Motor neuron (in vitro differentiated cells): Measurements from ENCODE around the gene RECQL5. TPM values are rescaled to one million over a fixed set of nuclear protein-coding genes. Genes with fewer than 3 reads are reported as not detected.

ENCODE experiments used
- ATAC-seq, 8 experiments: fragments of 200-7000 bp; cut with Tn5 transposase; replicated peaks in 6 of 8; 2 replicates each; pipeline ENCODE4 v1.8.0; 2021; ENCODE audit warnings: mild to moderate bottlenecking in 8 of 8, moderate library complexity in 8 of 8
- H3K27ac ChIP-seq, 2 donors: fragments of 250-450 bp; sonication (Bioruptor Pico); 2 replicates each; pipeline ENCODE4 v1.9.0; 2021; ENCODE audit warnings: antibody characterized with exemption in 2 of 2, mild to moderate bottlenecking in 2 of 2, moderate library complexity in 1 of 2
- H3K4me1 ChIP-seq, 2 donors: fragments of 250-450 bp; sonication (Bioruptor Pico); replicated peaks in 1 of 2; 2 replicates each; pipeline ENCODE4 v1.6.1; 2021; ENCODE audit warnings: antibody characterized with exemption in 2 of 2, mild to moderate bottlenecking in 2 of 2, moderate library complexity in 1 of 2
- H3K4me3 ChIP-seq, 5 donors: fragments of 250-450 bp; sonication (Bioruptor Pico); 2 replicates each; pipeline ENCODE4 v1.9.0; 2021; ENCODE audit warnings: antibody characterized with exemption in 5 of 5, mild to moderate bottlenecking in 5 of 5, moderate library complexity in 4 of 5
- WGBS, 10 experiments: fragments of 450-650 bp; shearing (Covaris generic); methylation state at CpG; one replicate each; pipeline ENCODE4 v1.0.0; 2022; 5-methylcytosine and 5-hydroxymethylcytosine counted together
- in situ Hi-C, 9 experiments: fragments of 400-800 bp; cut with MboI; loops; one replicate each; pipeline ENCODE4 v1.15.0; 2021; ENCODE audit warnings: low sequenced_read_pairs in 9 of 9, low pct_unique_long_range_greater_than_20kb in 2 of 9; ENCODE audit not compliant: unreplicated experiment in 9 of 9
- total RNA-seq, 8 experiments: library from RNA; unstranded; fragments of 300-600 nt; gene quantifications; 2 replicates each; pipeline versions ENCODE4 v1.2.3 to v1.2.4, GENCODE V29; 2022

The RECQL5 gene
- total RNA-seq, 8 experiments from 2014 or later, result 12.6 to 58.3 (median 22.8) TPM

DNA sequence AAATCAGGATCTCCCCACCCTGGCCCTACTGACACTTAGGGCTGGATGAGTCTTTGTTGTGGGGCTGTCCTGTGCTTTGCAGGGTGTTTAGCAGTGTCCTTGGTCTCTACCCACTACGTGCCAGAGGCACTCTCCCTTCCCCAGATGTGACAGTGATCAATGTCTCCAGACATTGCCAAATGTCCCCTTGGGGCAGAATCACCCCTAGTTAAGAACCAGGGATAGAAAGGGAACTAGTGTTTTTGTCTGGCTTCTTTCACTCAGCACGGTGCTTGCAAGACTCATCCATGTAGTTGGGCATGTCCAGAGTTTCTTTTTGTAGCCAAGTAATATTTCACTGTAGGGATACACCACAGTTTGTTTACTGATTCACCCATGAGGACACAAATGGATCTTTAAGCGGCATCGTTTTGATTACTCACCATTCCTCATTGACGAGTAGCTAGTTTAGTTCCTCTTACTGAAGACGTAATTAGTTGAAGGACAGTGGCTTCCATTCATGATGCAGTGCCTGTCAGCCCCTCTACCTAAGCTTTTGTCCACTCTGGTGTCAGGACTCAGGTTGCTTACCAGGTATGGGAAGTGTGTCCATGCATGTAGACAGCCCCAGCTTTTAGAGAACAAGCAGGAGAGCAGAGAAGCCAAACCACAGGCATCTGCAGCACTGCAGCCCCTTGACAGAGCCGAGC lies 28.3 kb upstream of the RECQL5 start:
- Histone ChIP-seq H3K4me1 (peaks cover 2 to 12% of the 10 kb centered on the region in 2 donors), H3K4me3 (no peak overlapping the region), H3K27ac (no peak overlapping the region)
- in situ Hi-C loops, result no loop called here
- ATAC-seq, result no peak
- 17 to 100% (median 85%) methylated on average over 1 to 6 of the region's 7 CpGs; no CpG with 5 or more reads in 1 of the 10 experiments for WGBS, 10 experiments

DNA sequence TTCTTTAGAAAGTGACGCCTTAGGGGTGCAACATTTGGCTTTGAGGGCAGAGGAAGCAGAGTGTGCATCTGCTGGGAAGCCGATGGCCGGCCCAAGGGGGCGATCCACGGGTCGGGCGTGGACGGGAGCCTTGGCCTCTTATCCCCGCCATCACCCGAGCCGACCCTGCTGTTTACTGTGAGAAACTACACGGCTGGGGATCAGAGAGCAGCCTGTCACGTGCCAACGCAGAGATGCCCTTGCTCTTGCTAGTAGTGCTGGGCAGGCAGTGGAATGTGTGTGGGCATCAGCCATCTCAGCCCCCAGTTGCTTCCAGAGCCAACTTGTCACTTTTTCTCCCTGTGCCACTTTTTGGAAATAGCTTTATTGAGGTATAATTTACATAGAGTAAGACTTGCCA lies 27.6 kb upstream of the RECQL5 start:
- ATAC-seq, result no peak
- WGBS, 10 experiments, result 40 to 93% (median 82%) methylated on average over 1 to 9 of the region's 14 CpGs; no CpG with 5 or more reads in 5 of the 10 experiments
- in situ Hi-C loops, result no loop called here
- Histone ChIP-seq H3K27ac (no peak overlapping the region), H3K4me1 (peaks cover 2 to 12% of the 10 kb centered on the region in 2 donors), H3K4me3 (no peak overlapping the region)

- peaks cover 2 to 12% of the 10 kb centered on the region in 2 donors for H3K4me1 ChIP-seq
- 10 to 73% (median 36%) methylated on average over 1 to 10 of the region's 19 CpGs; no CpG with 5 or more reads in 2 of the 10 experiments for WGBS, 10 experiments
- peak; percentile 62 to 96 (median 79) for ATAC-seq
- in situ Hi-C loops, result no loop called here
- H3K4me3 ChIP-seq, result no peak overlapping the region
- no peak overlapping the region for H3K27ac ChIP-seq
Measured at GRCh38 chr17:75693500-75694481, 26.8 kb upstream of the RECQL5 start.

- no peak for ATAC-seq
- H3K27ac ChIP-seq, result no peak overlapping the region
Measured at GRCh38 chr17:75692976-75693375, 26.0 kb upstream of the RECQL5 start.

GRCh38 chr17:75691801-75692626 lies 25.1 kb upstream of the RECQL5 start:
- WGBS, 10 experiments, result 25 to 100% (median 77%) methylated on average over 1 to 12 of the region's 14 CpGs; no CpG with 5 or more reads in 2 of the 10 experiments
- Histone ChIP-seq H3K27ac (no peak overlapping the region), H3K4me1 (peaks cover 2 to 12% of the 10 kb centered on the region in 2 donors), H3K4me3 (no peak overlapping the region)
- in situ Hi-C loops, result no loop called here
- peak in 5 of 8 experiments; percentile 68 to 76 (median 72) for ATAC-seq

More at GRCh38 chr17:75692976-75693375, 26.0 kb upstream of the RECQL5 start:
- peaks cover 2 to 12% of the 10 kb centered on the region in 2 donors for H3K4me1 ChIP-seq
- in situ Hi-C loops, result no loop called here
- no peak overlapping the region for H3K4me3 ChIP-seq
- WGBS, 10 experiments, result 100% methylated on average over 1 of the region's 13 CpGs; no CpG with 5 or more reads in 9 of the 10 experiments

DNA sequence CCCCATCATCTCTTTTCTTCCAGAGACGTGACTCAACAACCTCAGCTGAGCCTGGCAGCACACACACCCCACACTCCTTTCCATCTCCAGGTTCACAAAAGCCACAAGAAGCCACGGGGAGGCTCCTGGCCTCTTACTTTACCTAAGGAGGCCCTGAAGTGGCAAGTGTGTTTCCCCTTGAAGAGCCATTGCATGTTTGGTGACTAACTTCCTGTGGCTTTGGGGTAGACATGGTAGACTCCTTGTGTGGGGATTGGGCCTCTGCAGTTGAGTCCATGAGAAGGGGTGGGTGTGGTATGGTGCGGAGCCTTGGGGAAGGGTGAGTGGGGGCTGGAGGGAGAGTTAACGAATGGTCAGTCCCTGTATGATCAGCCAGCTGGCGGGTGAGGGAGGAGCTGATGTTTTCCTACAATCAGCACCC lies 24.4 kb upstream of the RECQL5 start:
- Histone ChIP-seq H3K27ac (no peak overlapping the region), H3K4me3 (no peak overlapping the region)

GRCh38 chr17:75689441-75689873 lies 22.5 kb upstream of the RECQL5 start:
- WGBS, 10 experiments, result 67 to 100% (median 91%) methylated on average over 1 to 6 of the region's 6 CpGs; no CpG with 5 or more reads in 4 of the 10 experiments
- H3K27ac ChIP-seq, result no peak overlapping the region
- in situ Hi-C loops, result no loop called here
- H3K4me3 ChIP-seq, result no peak overlapping the region
- H3K4me1 ChIP-seq, result peaks cover 2 to 12% of the 10 kb centered on the region in 2 donors
- no peak for ATAC-seq

More for the DNA sequence above, 24.4 kb upstream of the RECQL5 start:
- H3K4me1 ChIP-seq, result peaks cover 2 to 12% of the 10 kb centered on the region in 2 donors
- in situ Hi-C loops, result no loop called here
- 40 to 100% (median 80%) methylated on average over 1 to 4 of the region's 5 CpGs; no CpG with 5 or more reads in 2 of the 10 experiments for WGBS, 10 experiments
- no peak for ATAC-seq

DNA sequence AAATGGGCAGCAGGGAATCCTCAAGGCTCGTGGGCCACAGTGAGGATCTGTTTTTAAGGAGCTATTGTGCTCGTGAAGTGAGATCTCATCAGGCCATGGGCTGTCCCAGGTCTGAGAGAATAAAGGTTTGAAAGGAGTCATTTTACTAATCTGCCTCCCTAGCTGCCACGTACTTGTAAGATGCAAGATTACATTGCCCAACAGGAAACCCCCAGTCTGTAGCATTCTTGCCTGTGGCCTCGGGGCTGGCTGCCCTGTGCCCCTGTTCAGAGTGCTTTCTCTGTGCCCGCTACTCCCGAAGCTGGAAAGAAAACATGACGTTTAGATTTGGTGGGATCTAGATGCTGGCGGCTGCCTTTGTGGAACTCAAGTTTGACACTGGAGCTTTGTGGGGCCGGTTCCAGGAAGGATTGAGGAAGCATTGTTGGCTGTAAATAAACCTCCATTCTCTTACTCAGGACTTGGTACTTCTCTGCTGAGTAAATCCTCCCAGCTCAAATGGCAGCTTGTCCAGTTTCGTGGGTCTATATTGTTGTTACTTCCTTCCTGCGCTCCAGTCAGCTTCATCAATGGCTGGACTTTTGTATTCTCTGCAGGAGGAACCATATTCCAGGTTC lies 21.4 kb upstream of the RECQL5 start:
- no peak for ATAC-seq
- peaks cover 2 to 12% of the 10 kb centered on the region in 2 donors for H3K4me1 ChIP-seq
- 20 to 100% (median 90%) methylated on average over 1 to 8 of the region's 11 CpGs for WGBS, 10 experiments
- H3K4me3 ChIP-seq, result no peak overlapping the region
- H3K27ac ChIP-seq, result no peak overlapping the region
- in situ Hi-C loops, result no loop called here

- peak in 3 of 8 experiments; percentile 9 to 85 (median 13) for ATAC-seq
- in situ Hi-C loops, result no loop called here
- Histone ChIP-seq H3K4me3 (no peak overlapping the region), H3K27ac (no peak overlapping the region), H3K4me1 (peaks cover 0 to 1% of the 10 kb centered on the region in 2 donors)
- WGBS, 10 experiments, result 14 to 100% (median 87%) methylated on average over 1 to 3 of the region's 3 CpGs; no CpG with 5 or more reads in 2 of the 10 experiments
Measured at GRCh38 chr17:75685499-75685898, 18.5 kb upstream of the RECQL5 start.

GRCh38 chr17:75684924-75685323 lies 18.0 kb upstream of the RECQL5 start:
- H3K4me3 ChIP-seq, result no peak overlapping the region
- WGBS, 10 experiments, result 0 to 100% (median 88%) methylated on average over 1 to 5 of the region's 7 CpGs; no CpG with 5 or more reads in 1 of the 10 experiments
- in situ Hi-C loops, result no loop called here
- no peak overlapping the region for H3K27ac ChIP-seq
- no peaks in the 10 kb centered on the region for H3K4me1 ChIP-seq
- peak in 4 of 8 experiments; percentile 8 to 94 (median 84) for ATAC-seq

DNA sequence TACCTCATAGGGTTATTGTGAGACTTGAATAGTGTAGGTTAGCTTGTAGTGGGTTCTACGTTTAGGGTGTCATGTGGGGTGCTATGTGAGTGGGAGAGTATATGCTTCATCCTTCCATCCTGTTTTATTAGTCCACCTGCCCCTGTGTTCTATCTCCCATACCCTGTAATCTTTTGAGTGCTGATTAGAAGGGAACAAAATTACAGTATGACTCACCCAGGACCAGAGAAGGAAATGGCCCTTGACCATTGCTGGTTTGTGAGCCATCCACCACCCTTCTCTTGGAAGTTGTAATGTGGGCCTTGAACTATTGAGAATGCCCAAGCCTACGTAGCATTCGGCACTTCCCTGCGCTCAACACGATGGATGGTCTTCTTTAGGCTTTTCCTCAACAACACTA lies 17.3 kb upstream of the RECQL5 start:
- in situ Hi-C loops, result no loop called here

DNA sequence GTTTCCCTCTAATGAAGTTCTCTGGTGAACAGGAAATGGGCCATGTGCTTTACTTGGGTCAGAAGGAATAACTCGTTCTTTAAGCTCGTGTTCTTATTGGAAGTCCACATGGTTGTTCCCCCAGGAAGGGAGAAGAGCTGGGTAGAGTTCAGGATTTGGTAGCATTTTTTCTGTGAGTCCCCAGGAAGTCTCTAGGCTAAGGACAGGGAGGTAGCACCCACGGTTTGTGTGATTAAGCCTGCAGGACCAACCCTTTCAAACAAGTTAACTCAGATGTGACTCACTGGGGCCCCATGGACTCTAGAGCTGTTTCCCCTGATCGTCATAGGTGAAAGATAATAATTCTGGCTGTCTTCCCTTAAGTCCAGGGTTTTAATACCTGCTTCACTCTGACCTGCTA lies 16.6 kb upstream of the RECQL5 start:
- peak in 2 of 8 experiments; percentile 3 to 7 for ATAC-seq

More for the DNA sequence above, 17.3 kb upstream of the RECQL5 start:
- no peak for ATAC-seq
- no peaks in the 10 kb centered on the region for H3K4me1 ChIP-seq
- no peak overlapping the region for H3K27ac ChIP-seq
- 97 to 100% (median 100%) methylated on average over 1 to 5 of the region's 5 CpGs; no CpG with 5 or more reads in 3 of the 10 experiments for WGBS, 10 experiments
- H3K4me3 ChIP-seq, result no peak overlapping the region

More for the DNA sequence above, 16.6 kb upstream of the RECQL5 start:
- in situ Hi-C loops, result no loop called here
- Histone ChIP-seq H3K4me1 (no peaks in the 10 kb centered on the region), H3K4me3 (no peak overlapping the region), H3K27ac (no peak overlapping the region)
- 12 to 100% (median 98%) methylated on average over 1 to 4 of the region's 4 CpGs; no CpG with 5 or more reads in 2 of the 10 experiments for WGBS, 10 experiments
